Astrocyte of the hippocampus (primary cell): ENCODE data around the gene YKT6.

Experiments
- DNase-seq: peaks from one replicate; pipeline ENCODE4 v3.0.0; 2011; ENCODE audit warnings: low read depth, low spot score

The YKT6 gene

GRCh38 chr7:44232901-44233715 is 32.3 kb downstream of the YKT6 start:
- DNase-seq = no peak

GRCh38 chr7:44235066-44235465 is 34.3 kb downstream of the YKT6 start:
- no peak for DNase-seq

GRCh38 chr7:44235582-44236332 is 35.0 kb downstream of the YKT6 start:
- DNase-seq = no peak

- no peak for DNase-seq
These were observed 35.6 kb downstream of the YKT6 start for GRCh38 chr7:44236333-44236728.

GRCh38 chr7:44237696-44238095 is 36.9 kb downstream of the YKT6 start:
- DNase-seq = no peak

- no peak for DNase-seq
These were observed 37.4 kb downstream of the YKT6 start for GRCh38 chr7:44238116-44238695.

- no peak for DNase-seq
These were observed 38.6 kb downstream of the YKT6 start for GRCh38 chr7:44239361-44239760.

- DNase-seq = no peak
These were observed 39.6 kb downstream of the YKT6 start for GRCh38 chr7:44240376-44240775.

- DNase-seq = peak; percentile 87
These were observed 40.3 kb downstream of the YKT6 start for GRCh38 chr7:44240983-44241510.

- DNase-seq = no peak
These were observed 41.3 kb downstream of the YKT6 start for GRCh38 chr7:44242091-44242490.

- peak; percentile 28 for DNase-seq
These were observed 43.5 kb downstream of the YKT6 start for GRCh38 chr7:44244282-44244681.

GRCh38 chr7:44246396-44247113 is 45.8 kb downstream of the YKT6 start:
- no peak for DNase-seq

GRCh38 chr7:44247868-44248651 is 47.3 kb downstream of the YKT6 start:
- no peak for DNase-seq

- DNase-seq = no peak
These were observed 49.0 kb downstream of the YKT6 start for GRCh38 chr7:44249639-44250234.

GRCh38 chr7:44251269-44251668 is 50.5 kb downstream of the YKT6 start:
- DNase-seq = no peak

GRCh38 chr7:44251881-44252280 is 51.1 kb downstream of the YKT6 start:
- DNase-seq = no peak

GRCh38 chr7:44256459-44256858 is 55.7 kb downstream of the YKT6 start:
- DNase-seq = no peak

- no peak for DNase-seq
These were observed 56.4 kb downstream of the YKT6 start for GRCh38 chr7:44257213-44257612.

- DNase-seq = peak; percentile 82
These were observed 57.0 kb downstream of the YKT6 start for GRCh38 chr7:44257618-44258422.

- no peak for DNase-seq
These were observed 57.6 kb downstream of the YKT6 start for GRCh38 chr7:44258423-44258760.
